K562 (cell line): Measurements from ENCODE around the gene HHIPL1. TPM values are rescaled to one million over a fixed set of nuclear protein-coding genes. Genes with fewer than 3 reads are reported as not detected.

Experiments used
- ATAC-seq: fragments of 200-7000 bp; cut with Tn5 transposase; 3 replicates; pipeline ENCODE4 v1.9.1; 2020; ENCODE audit warnings: moderate library complexity
- BruUV-seq: library from RNA; stranded (reverse); fragments of 400-500 nt; replicated peaks from 2 replicates; lab custom pipeline; 2021; lab: Mats Ljungman, UMichigan
- CTCF ChIA-PET: fragments of 300-600 bp; formaldehyde crosslinking; extraction: SDS; loops from one replicate; lab custom pipeline; 2021; ENCODE audit warnings: low intra/inter-chr PET ratio; lab: Yijun Ruan, JAX
- POLR2A ChIA-PET: fragments of 300-600, 350-650 bp; sonication (Branson Sonifier 250); formaldehyde crosslinking; extraction: SDS; loops from one replicate; lab custom pipeline; 2021; ENCODE audit warnings: antibody characterized with exemption, inconsistent platforms; lab: Yijun Ruan, JAX
- DNase-seq, 4 experiments: peaks; one replicate each; pipeline versions ENCODE4 v3.0.0 to v3.0.0-alpha.2; 2011 to 2018; ENCODE audit warnings: low spot score in 3 of 4, mixed read lengths in 3 of 4; ENCODE audit errors: extremely low read depth in 1 of 4
- FAIRE-seq: peaks from 2 replicates; lab custom pipeline; 2011; peaks lifted over from hg19 to GRCh38; lab: Jason Lieb, UNC
- H2AFZ ChIP-seq: 2 replicates; pipeline ENCODE4 v1.6.0; 2011; ENCODE audit warnings: low read depth, low read length, control low read depth, inconsistent platforms
- H3K27ac ChIP-seq: fragments of 200-600 bp; 3 replicates; pipeline ENCODE4 v1.8.0; 2011; ENCODE audit warnings: low read depth, mild to moderate bottlenecking, control low read depth, inconsistent platforms, low read length, moderate library complexity, mixed read lengths; ENCODE audit errors: extremely low read depth
- H3K27me3 ChIP-seq, 2 experiments: fragments of 300-600 bp in 1 of 2; 2 replicates in 1 of 2; 3 replicates in 1 of 2; pipeline versions ENCODE4 v1.6.0 to v1.8.0; 2011; ENCODE audit warnings: inconsistent platforms in 2 of 2, low read length in 2 of 2, mild to moderate bottlenecking in 1 of 2, mixed read lengths in 1 of 2, moderate library complexity in 1 of 2; ENCODE audit not compliant: control insufficient read depth in 2 of 2, insufficient read depth in 2 of 2
- H3K36me3 ChIP-seq: fragments of 300-600 bp; 3 replicates; pipeline ENCODE4 v1.8.0; 2011; ENCODE audit warnings: mild to moderate bottlenecking, low read length, inconsistent platforms; ENCODE audit not compliant: control insufficient read depth, insufficient read depth
- H3K4me1 ChIP-seq, 2 experiments: fragments of 200-600 bp in 1 of 2; replicated peaks in 1 of 2; 2 replicates in 1 of 2; 3 replicates in 1 of 2; pipeline versions ENCODE4 v1.5.1 to v1.8.0; 2011; ENCODE audit warnings: inconsistent platforms in 2 of 2, low read length in 2 of 2, mild to moderate bottlenecking in 1 of 2, mixed read lengths in 1 of 2, moderate library complexity in 1 of 2; ENCODE audit not compliant: control insufficient read depth in 2 of 2, insufficient read depth in 2 of 2
- H3K4me2 ChIP-seq: 2 replicates; pipeline ENCODE4 v1.6.1; 2011; ENCODE audit warnings: low read length, control low read depth, inconsistent platforms, mixed read lengths; ENCODE audit not compliant: insufficient read depth
- H3K4me3 ChIP-seq: fragments of 200-600 bp; sonication (generic), shearing (Covaris generic); 2 replicates; pipeline ENCODE4 v1.5.1; 2016; ENCODE audit warnings: control low read depth, inconsistent platforms
- H3K79me2 ChIP-seq: fragments of 200-600 bp; 3 replicates; pipeline ENCODE4 v1.8.0; 2011; ENCODE audit warnings: low read length, inconsistent platforms; ENCODE audit not compliant: control insufficient read depth, insufficient read depth
- H3K9ac ChIP-seq, 2 experiments: 2 replicates each; pipeline versions ENCODE4 v1.6.0 to v1.6.1; 2011; ENCODE audit warnings: low read depth in 2 of 2, low read length in 2 of 2, control low read depth in 1 of 2, inconsistent platforms in 1 of 2, mild to moderate bottlenecking in 1 of 2, mixed read lengths in 1 of 2; ENCODE audit not compliant: insufficient read depth in 1 of 2
- H3K9me1 ChIP-seq: one replicate; pipeline ENCODE4 v1.6.0; 2011; ENCODE audit warnings: inconsistent platforms, mild to moderate bottlenecking, low read length, moderate library complexity; ENCODE audit not compliant: control insufficient read depth, insufficient read depth
- H3K9me3 ChIP-seq: replicated peaks from 2 replicates; pipeline ENCODE4 v1.5.1; 2011; ENCODE audit warnings: low read depth, low read length, inconsistent platforms; ENCODE audit not compliant: control insufficient read depth, insufficient read depth
- H4K20me1 ChIP-seq: replicated peaks from 2 replicates; pipeline ENCODE4 v1.6.1; 2011; ENCODE audit warnings: low read length, inconsistent platforms, mixed read lengths; ENCODE audit not compliant: control insufficient read depth, insufficient read depth
- CEBPZ ChIP-seq: fragments of 150-350 bp; IDR thresholded peaks from 2 replicates; pipeline ENCODE4 v1.6.1; 2014; ENCODE audit warnings: low read depth, mild to moderate bottlenecking, low read length, borderline replicate concordance
- ERF ChIP-seq: fragments of 450-650 bp; formaldehyde crosslinking; IDR thresholded peaks from 2 replicates; pipeline ENCODE4 v1.4.0; 2020; ENCODE audit warnings: mild to moderate bottlenecking, mixed read lengths
- ESRRB ChIP-seq: fragments of 250-450 bp; sonication (Bioruptor Pico); IDR thresholded peaks from 2 replicates; pipeline ENCODE4 v1.5.0; 2020; ENCODE audit warnings: mild to moderate bottlenecking, moderate library complexity, borderline replicate concordance
- FOXP1 ChIP-seq: sonication (generic); formaldehyde crosslinking; IDR thresholded peaks from 2 replicates; pipeline ENCODE4 v1.8.0; 2022; ENCODE audit warnings: mild to moderate bottlenecking, missing genetic modification reagents
- FUS ChIP-seq: fragments of 200-400 bp; formaldehyde crosslinking; optimal IDR thresholded peaks from 2 replicates; pipeline ENCODE3; 2017; ENCODE audit warnings: low read depth, low read length
- MLLT1 ChIP-seq, 2 experiments: fragments of 450-650 bp; IDR thresholded peaks; 2 replicates each; pipeline ENCODE4 v1.6.1; 2016
- MTA1 ChIP-seq: fragments of 450-650 bp; IDR thresholded peaks from 2 replicates; pipeline ENCODE4 v1.6.1; 2017; ENCODE audit warnings: borderline replicate concordance
- PPARD ChIP-seq: fragments of 250-450 bp; sonication (Bioruptor Pico); IDR thresholded peaks from 2 replicates; pipeline ENCODE4 v1.8.0; 2022; ENCODE audit warnings: inconsistent platforms, mild to moderate bottlenecking, moderate library complexity
- SIX5 ChIP-seq, 2 experiments: IDR thresholded peaks; 2 replicates each; pipeline ENCODE4 v1.6.1; 2011; ENCODE audit warnings: low read length in 2 of 2, borderline replicate concordance in 1 of 2, low read depth in 1 of 2, mild to moderate bottlenecking in 1 of 2, moderate library complexity in 1 of 2; ENCODE audit not compliant: insufficient read depth in 1 of 2
- TRIM25 ChIP-seq: fragments of 450-650 bp; IDR thresholded peaks from 2 replicates; pipeline ENCODE4 v1.7.0; 2016; ENCODE audit warnings: borderline replicate concordance
- UBTF ChIP-seq, 2 experiments: IDR thresholded peaks; 2 replicates each; pipeline ENCODE4 v1.6.1; 2012; ENCODE audit warnings: improper control_type of control experiment in 2 of 2, low read depth in 2 of 2, low read length in 2 of 2, borderline replicate concordance in 1 of 2
- ZNF217 ChIP-seq: sonication (generic); formaldehyde crosslinking; IDR thresholded peaks from 2 replicates; pipeline ENCODE4 v1.8.0; 2022; ENCODE audit warnings: mild to moderate bottlenecking, missing genetic modification reagents
- WGBS: fragments of 100-300 bp; shearing (Covaris generic); methylation state at CpG from one replicate; pipeline ENCODE4 v1.1.6; 2016; ENCODE audit warnings: low coverage, mixed read lengths; ENCODE audit not compliant: insufficient coverage; ENCODE audit errors: missing lambda C conversion rate; 5-methylcytosine and 5-hydroxymethylcytosine counted together
- in situ Hi-C: fragments of 300-500 bp; cut with MboI; formaldehyde crosslinking; loops from 4 replicates; pipeline ENCODE4 v1.15.0; 2018; ENCODE audit warnings: inconsistent platforms, mixed read lengths
- intact Hi-C: fragments of 100-400 bp; cut with micrococcal nuclease; formaldehyde crosslinking; loops from 2 replicates; pipeline ENCODE4 v1.14.2; 2022
- polyA plus RNA-seq, 8 experiments: library from polyadenylated mRNA; depleted of rRNA in 4 of 8; stranded (reverse) in 5 of 8; unstranded in 3 of 8; fragments of >200 nt; fragmentation: Nextera tagmentation in 2 of 8; fragmentation: Illumina TruSeq in 1 of 8; extraction: Ambion mirVana in 2 of 8; extraction: Trizol in 1 of 8; gene quantifications; 2 replicates each; pipeline versions ENCODE4 v1.2.1 to v1.2.3, GENCODE V29; 2011 to 2014; ENCODE audit warnings: inconsistent platforms in 1 of 8, missing spikeins in 1 of 8
- total RNA-seq, 7 experiments: library from RNA; depleted of rRNA in 6 of 7; stranded (reverse); fragments of >200 nt in 6 of 7; fragmentation: Illumina TruSeq in 2 of 7; extraction: Trizol in 2 of 7; gene quantifications; 2 replicates each; pipeline versions ENCODE4 v1.2.1 to v1.2.3, GENCODE V29; 2011 to 2021; ENCODE audit warnings: low replicate concordance in 1 of 7

HHIPL1 gene
- total and polyA plus RNA-seq, 9 of the 15 experiments (the other 6 are each of a cell fraction or from before 2014, with no cell fraction given), result not detected

GRCh38 chr14:99660794-99661193 lies 15.9 kb downstream of the HHIPL1 start:
- Histone ChIP-seq H3K27ac (no peak overlapping the region), H3K9me3 (no peaks in the 10 kb centered on the region), H3K79me2 (no peaks in the 10 kb centered on the region), H3K4me1 (no peaks in the 10 kb centered on the region; a peak in 2 of 5 replicates), H3K9ac (no peak overlapping the region), H3K9me1 (no peaks in the 10 kb centered on the region), H4K20me1 (no peaks in the 10 kb centered on the region; the same call in none of the 2 replicates), H3K4me2 (no peak overlapping the region), H3K36me3 (no peaks in the 10 kb centered on the region), H2AFZ (no peak overlapping the region), H3K4me3 (no peak overlapping the region), H3K27me3 (peaks cover 3 to 63% of the 10 kb centered on the region in 2 experiments; a peak in 4 of 5 replicates)
- POLR2A ChIA-PET, result no interaction called here
- no peak for ATAC-seq
- intact Hi-C loops, result no loop called here
- no TSS peak for BruUV-seq
- no peak for FAIRE-seq
- DNase-seq, result no peak
- in situ Hi-C loops, result no loop called here
- 0% methylated on average over 3 of the region's 4 CpGs for WGBS
- CTCF ChIA-PET, result no interaction called here
- TF ChIP-seq FUS, result no peak
- TF ChIP-seq FOXP1 (CRISPR knock-in tag), result no peak
- no peak for TF ChIP-seq PPARD (CRISPR knock-in tag)
- TF ChIP-seq ERF (CRISPR knock-in tag), result no peak
- TF ChIP-seq ESRRB (CRISPR knock-in tag), result no peak
- no peak for TF ChIP-seq MTA1
- TF ChIP-seq MLLT1 (IDR thresholded peaks at IDR 0.05), result no peak
- TF ChIP-seq TRIM25, result no peak
- no peak for TF ChIP-seq ZNF217
- TF ChIP-seq CEBPZ, result no peak
- no peak for TF ChIP-seq UBTF (IDR thresholded peaks at IDR 0.05; ENCODE audit: borderline replicate concordance in 1 of 2, low read depth in 2 of 2, low read length in 2 of 2)
- no peak for TF ChIP-seq SIX5 (IDR thresholded peaks at IDR 0.05; ENCODE audit: borderline replicate concordance in 1 of 2, insufficient read depth in 1 of 2, low read depth in 1 of 2, low read length in 2 of 2)
